Liver (tissue), 9 donors: ENCODE measurements around the gene PPP1R3A. TPM values are rescaled to one million over a fixed set of nuclear protein-coding genes. Genes with fewer than 3 reads are reported as not detected.

Experiments used
- DNase-seq: peaks from one replicate; pipeline ENCODE4 v3.0.0-alpha.2; 2017; ENCODE audit warnings: low spot score
- H3K27ac ChIP-seq, 2 donors: one replicate each; pipeline ENCODE4 v1.7.0; 2013; ENCODE audit warnings: inconsistent platforms in 2 of 2, low read length in 2 of 2, control low read depth in 1 of 2, low read depth in 1 of 2, mild to moderate bottlenecking in 1 of 2
- H3K27me3 ChIP-seq, 4 donors: one replicate each; pipeline versions ENCODE4 v1.6.1 to v1.7.0; 2013; ENCODE audit warnings: low read length in 3 of 4, inconsistent platforms in 1 of 4, mild to moderate bottlenecking in 1 of 4, moderate library complexity in 1 of 4; ENCODE audit not compliant: control insufficient read depth in 4 of 4, insufficient read depth in 4 of 4
- H3K36me3 ChIP-seq, 4 donors: one replicate each; pipeline versions ENCODE4 v1.6.1 to v1.7.0; 2013; ENCODE audit warnings: low read length in 3 of 4, mild to moderate bottlenecking in 3 of 4, low read depth in 1 of 4, moderate library complexity in 1 of 4; ENCODE audit not compliant: control insufficient read depth in 4 of 4, insufficient read depth in 3 of 4
- H3K4me1 ChIP-seq, 4 donors: one replicate each; pipeline versions ENCODE4 v1.6.1 to v1.7.0; 2013; ENCODE audit warnings: low read length in 3 of 4, mild to moderate bottlenecking in 3 of 4, moderate library complexity in 1 of 4; ENCODE audit not compliant: control insufficient read depth in 4 of 4, insufficient read depth in 4 of 4
- H3K4me3 ChIP-seq, 3 donors: one replicate each; pipeline versions ENCODE4 v1.6.1 to v1.7.0; 2013; ENCODE audit warnings: low read length in 3 of 3, control low read depth in 1 of 3, low read depth in 1 of 3, mild to moderate bottlenecking in 1 of 3
- H3K9ac ChIP-seq, 2 donors: one replicate each; pipeline ENCODE4 v1.7.0; 2013; ENCODE audit warnings: low read length in 2 of 2, mild to moderate bottlenecking in 2 of 2, moderate library complexity in 2 of 2, control low read depth in 1 of 2, low read depth in 1 of 2
- H3K9me3 ChIP-seq, 4 donors: one replicate each; pipeline versions ENCODE4 v1.6.1 to v1.7.0; 2013; ENCODE audit warnings: low read length in 3 of 4; ENCODE audit not compliant: control insufficient read depth in 4 of 4
- EGR1 ChIP-seq, 2 donors: IDR thresholded peaks; 2 replicates each; pipeline ENCODE4 v1.6.1; 2016 to 2018; ENCODE audit warnings: antibody characterized with exemption in 2 of 2, low read depth in 2 of 2
- FOXA1 ChIP-seq: IDR thresholded peaks from 2 replicates; pipeline ENCODE4 v1.6.1; 2016; ENCODE audit warnings: antibody characterized with exemption
- FOXA2 ChIP-seq: IDR thresholded peaks from 2 replicates; pipeline ENCODE4 v1.6.1; 2016; ENCODE audit warnings: antibody characterized with exemption
- GABPA ChIP-seq, 2 donors: IDR thresholded peaks in 1 of 2; conservative IDR thresholded peaks in 1 of 2; 2 replicates each; pipeline ENCODE4 v1.6.1; 2016; ENCODE audit warnings: antibody characterized with exemption in 2 of 2, mild to moderate bottlenecking in 1 of 2, moderate library complexity in 1 of 2
- HNF4A ChIP-seq, 2 donors: conservative IDR thresholded peaks; 2 replicates each; pipeline ENCODE4 v1.6.1; 2016; ENCODE audit warnings: antibody characterized with exemption in 2 of 2, mild to moderate bottlenecking in 2 of 2
- HNF4G ChIP-seq: IDR thresholded peaks from 2 replicates; pipeline ENCODE4 v1.6.1; 2016; ENCODE audit warnings: antibody characterized with exemption
- JUND ChIP-seq, 2 donors: IDR thresholded peaks; 2 replicates each; pipeline ENCODE4 v1.6.1; 2016; ENCODE audit warnings: antibody characterized with exemption in 2 of 2
- MAX ChIP-seq: IDR thresholded peaks from 2 replicates; pipeline ENCODE4 v1.6.1; 2016; ENCODE audit warnings: antibody characterized with exemption
- NR2F2 ChIP-seq: IDR thresholded peaks from 2 replicates; pipeline ENCODE4 v1.6.1; 2016; ENCODE audit warnings: antibody characterized with exemption
- RAD21 ChIP-seq, 2 donors: IDR thresholded peaks; 2 replicates each; pipeline ENCODE4 v1.6.1; 2016; ENCODE audit warnings: antibody characterized with exemption in 2 of 2, mild to moderate bottlenecking in 2 of 2
- REST ChIP-seq: IDR thresholded peaks from 2 replicates; pipeline ENCODE4 v1.6.1; 2016; ENCODE audit warnings: antibody characterized with exemption, mild to moderate bottlenecking
- RXRA ChIP-seq, 2 donors: IDR thresholded peaks; 2 replicates each; pipeline ENCODE4 v1.6.1; 2017 to 2018; ENCODE audit warnings: antibody characterized with exemption in 2 of 2, mild to moderate bottlenecking in 1 of 2
- SP1 ChIP-seq: IDR thresholded peaks from 2 replicates; pipeline ENCODE4 v1.6.1; 2018; ENCODE audit warnings: antibody characterized with exemption, mild to moderate bottlenecking
- TAF1 ChIP-seq: conservative IDR thresholded peaks from 2 replicates; pipeline ENCODE4 v1.6.1; 2016; ENCODE audit warnings: antibody characterized with exemption, mild to moderate bottlenecking
- YY1 ChIP-seq: IDR thresholded peaks from 2 replicates; pipeline ENCODE4 v1.6.1; 2016; ENCODE audit warnings: antibody characterized with exemption, mild to moderate bottlenecking
- ZBTB33 ChIP-seq: IDR thresholded peaks from 2 replicates; pipeline ENCODE4 v1.6.1; 2016; ENCODE audit warnings: antibody characterized with exemption
- whole genome bisulfite sequencing: extraction: QIAGEN DNeasy Blood & Tissue Kit; methylation state at CpG from one replicate; pipeline ENCODE4 v1.1.7; 2013; 5-methylcytosine and 5-hydroxymethylcytosine counted together
- polyA plus RNA-seq, 2 donors: library from polyadenylated mRNA; stranded (reverse) in 1 of 2; unstranded in 1 of 2; fragments of 200-250 nt in 1 of 2; fragments of >200 nt in 1 of 2; fragmentation: Nextera tagmentation in 1 of 2; extraction: Ambion mirVana in 1 of 2; gene quantifications; one replicate each; pipeline versions ENCODE4 v1.2.1 to v1.2.3, GENCODE V29; 2013 to 2015
- total RNA-seq, 2 donors: library from RNA; depleted of rRNA; stranded (reverse); fragments of >200 nt; gene quantifications; one replicate each; pipeline ENCODE4 v1.2.3, GENCODE V29; 2014
- TF ChIP-seq, protein P1 (sequence below): IDR thresholded peaks from 2 replicates; pipeline ENCODE4 v1.6.1; 2016; ENCODE audit warnings: antibody characterized with exemption
- donor health status: healthy.
- donor health status: healthy.
- donor health status: healthy.
- donor health status: healthy.
- donor health status: healthy.

The PPP1R3A gene
- total and polyA plus RNA-seq, 4 donors = not detected

DNA sequence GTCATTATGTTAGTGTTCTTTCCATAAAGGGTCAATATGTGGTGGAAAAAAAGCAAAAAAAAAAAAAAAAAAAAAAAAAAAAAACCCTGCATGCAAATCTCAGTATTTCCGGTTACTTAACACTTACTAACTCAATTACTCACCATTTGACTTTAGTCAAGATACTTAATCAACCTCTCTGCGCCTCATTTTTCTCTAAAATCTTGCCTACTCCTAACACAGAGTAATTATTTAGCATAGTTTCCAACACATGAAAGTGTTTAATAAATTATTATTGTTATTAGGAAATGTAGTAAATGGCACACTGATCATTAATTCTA is 27.8 kb downstream of the PPP1R3A start:
- TF ChIP-seq HNF4G (no peak), EGR1 (IDR thresholded peaks at IDR 0.05; ENCODE audit: low read depth in 2 of 2) (no peak), ZBTB33 (no peak)
- Histone ChIP-seq H3K4me1 (no peaks in the 10 kb centered on the region), H3K9ac (no peak overlapping the region), H3K27me3 (no peaks in the 10 kb centered on the region), H3K27ac (no peak overlapping the region), H3K9me3 (no peaks in the 10 kb centered on the region), H3K36me3 (no peaks in the 10 kb centered on the region), H3K4me3 (no peak overlapping the region)
- DNase-seq = no peak
- WGBS = 78% methylated on average over 2 of the region's 2 CpGs

GRCh38 chr7:113890331-113891030 is 28.3 kb downstream of the PPP1R3A start:
- no peak overlapping the region for H3K27ac ChIP-seq
- no peak overlapping the region for H3K9ac ChIP-seq
- no peak overlapping the region for H3K4me3 ChIP-seq
- no peaks in the 10 kb centered on the region for H3K4me1 ChIP-seq
- 77% methylated on average over 2 of the region's 2 CpGs for WGBS
- H3K36me3 ChIP-seq = no peaks in the 10 kb centered on the region
- no peaks in the 10 kb centered on the region for H3K9me3 ChIP-seq
- TF ChIP-seq TAF1 (no peak), YY1 (no peak), HNF4G (no peak), RXRA (IDR thresholded peaks at IDR 0.05) (no peak), EGR1 (IDR thresholded peaks at IDR 0.05; ENCODE audit: low read depth in 2 of 2) (no peak), REST (no peak), FOXA2 (no peak), ZBTB33 (no peak), HNF4A (conservative IDR thresholded peaks at IDR 0.05) (no peak), NR2F2 (no peak), FOXA1 (no peak), SP1 (no peak), RAD21 (IDR thresholded peaks at IDR 0.05) (no peak), JUND (IDR thresholded peaks at IDR 0.05) (no peak), MAX (no peak), GABPA (IDR thresholded peaks at IDR 0.05 in 1 of 2, conservative IDR thresholded peaks at IDR 0.05 in 1 of 2) (no peak)
- TF ChIP-seq, protein P1, sequence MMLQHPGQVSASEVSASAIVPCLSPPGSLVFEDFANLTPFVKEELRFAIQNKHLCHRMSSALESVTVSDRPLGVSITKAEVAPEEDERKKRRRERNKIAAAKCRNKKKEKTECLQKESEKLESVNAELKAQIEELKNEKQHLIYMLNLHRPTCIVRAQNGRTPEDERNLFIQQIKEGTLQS = no peak
- no peak for DNase-seq
- H3K27me3 ChIP-seq = no peaks in the 10 kb centered on the region
